ENCODE measurements around the gene OPA3.

DNA sequence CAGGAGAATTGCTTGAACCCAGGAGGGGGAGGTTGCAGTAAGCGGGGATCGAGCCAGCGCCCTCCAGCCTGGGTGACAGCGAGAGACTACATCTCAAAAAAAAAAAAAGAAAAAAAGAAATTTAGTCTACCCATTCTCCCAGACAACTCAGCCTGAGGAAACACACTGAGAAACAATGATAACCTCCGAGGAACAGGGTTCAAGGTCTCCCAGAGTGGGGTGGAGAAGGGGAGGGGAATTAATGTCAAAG is 78.7 kb downstream of the OPA3 start:
- no peak for TF ChIP-seq EZH2 (IDR thresholded peaks at IDR 0.05; ENCODE audit: low read depth)
- TF ChIP-seq, protein P1, sequence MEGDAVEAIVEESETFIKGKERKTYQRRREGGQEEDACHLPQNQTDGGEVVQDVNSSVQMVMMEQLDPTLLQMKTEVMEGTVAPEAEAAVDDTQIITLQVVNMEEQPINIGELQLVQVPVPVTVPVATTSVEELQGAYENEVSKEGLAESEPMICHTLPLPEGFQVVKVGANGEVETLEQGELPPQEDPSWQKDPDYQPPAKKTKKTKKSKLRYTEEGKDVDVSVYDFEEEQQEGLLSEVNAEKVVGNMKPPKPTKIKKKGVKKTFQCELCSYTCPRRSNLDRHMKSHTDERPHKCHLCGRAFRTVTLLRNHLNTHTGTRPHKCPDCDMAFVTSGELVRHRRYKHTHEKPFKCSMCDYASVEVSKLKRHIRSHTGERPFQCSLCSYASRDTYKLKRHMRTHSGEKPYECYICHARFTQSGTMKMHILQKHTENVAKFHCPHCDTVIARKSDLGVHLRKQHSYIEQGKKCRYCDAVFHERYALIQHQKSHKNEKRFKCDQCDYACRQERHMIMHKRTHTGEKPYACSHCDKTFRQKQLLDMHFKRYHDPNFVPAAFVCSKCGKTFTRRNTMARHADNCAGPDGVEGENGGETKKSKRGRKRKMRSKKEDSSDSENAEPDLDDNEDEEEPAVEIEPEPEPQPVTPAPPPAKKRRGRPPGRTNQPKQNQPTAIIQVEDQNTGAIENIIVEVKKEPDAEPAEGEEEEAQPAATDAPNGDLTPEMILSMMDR (conservative IDR thresholded peaks at IDR 0.05): no peak

Measured in PC-9 (cell line).